Effector memory CD4-positive, alpha-beta T cell (primary cell): ENCODE measurements around the gene UNC93B1.

Experiments used
- DNase-seq, 3 donors: peaks; one replicate each; pipeline ENCODE4 v3.0.0-alpha.2; 2020
- H3K27ac ChIP-seq: 2 replicates; pipeline ENCODE4 v1.7.0; 2013; ENCODE audit warnings: mild to moderate bottlenecking, low read length, moderate library complexity; ENCODE audit not compliant: insufficient read depth, poor library complexity, severe bottlenecking
- H3K27me3 ChIP-seq: replicated peaks from 2 replicates; pipeline ENCODE4 v1.7.0; 2013; ENCODE audit warnings: mild to moderate bottlenecking, low read length; ENCODE audit not compliant: insufficient read depth, control insufficient read depth, poor library complexity, severe bottlenecking
- H3K36me3 ChIP-seq: 2 replicates; pipeline ENCODE4 v1.7.0; 2013; ENCODE audit warnings: mild to moderate bottlenecking, low read length, moderate library complexity; ENCODE audit not compliant: control insufficient read depth, insufficient read depth
- H3K4me1 ChIP-seq: 2 replicates; pipeline ENCODE4 v1.7.0; 2013; ENCODE audit warnings: low read length, mild to moderate bottlenecking; ENCODE audit not compliant: control insufficient read depth, insufficient read depth, poor library complexity, severe bottlenecking
- H3K4me3 ChIP-seq: 2 replicates; pipeline ENCODE4 v1.7.0; 2013; ENCODE audit warnings: low read length, low read depth, mild to moderate bottlenecking; ENCODE audit not compliant: insufficient read depth, poor library complexity, severe bottlenecking
- H3K9me3 ChIP-seq: 2 replicates; pipeline ENCODE4 v1.7.0; 2013; ENCODE audit warnings: mild to moderate bottlenecking, low read length, moderate library complexity; ENCODE audit not compliant: control insufficient read depth

UNC93B1 gene

GRCh38 chr11:68033708-68034045 lies 29.8 kb upstream of the UNC93B1 start:
- Histone ChIP-seq H3K4me1 (peaks cover 31% of the 10 kb centered on the region), H3K36me3 (peaks cover 16% of the 10 kb centered on the region), H3K4me3 (no peak overlapping the region), H3K9me3 (no peaks in the 10 kb centered on the region), H3K27ac (no peak overlapping the region), H3K27me3 (no peaks in the 10 kb centered on the region)
- DNase-seq, result no peak

- peaks cover 26% of the 10 kb centered on the region for H3K4me1 ChIP-seq
- no peak overlapping the region for H3K4me3 ChIP-seq
- H3K27ac ChIP-seq, result no peak overlapping the region
- DNase-seq, result no peak
- H3K9me3 ChIP-seq, result no peaks in the 10 kb centered on the region
- no peaks in the 10 kb centered on the region for H3K27me3 ChIP-seq
- peaks cover 16% of the 10 kb centered on the region for H3K36me3 ChIP-seq
Measured at GRCh38 chr11:68032997-68033707, 29.3 kb upstream of the UNC93B1 start.

GRCh38 chr11:68032003-68032402 lies 28.1 kb upstream of the UNC93B1 start:
- H3K4me1 ChIP-seq, result peaks cover 22% of the 10 kb centered on the region
- H3K27me3 ChIP-seq, result no peaks in the 10 kb centered on the region
- DNase-seq, result no peak
- no peak overlapping the region for H3K27ac ChIP-seq
- no peaks in the 10 kb centered on the region for H3K9me3 ChIP-seq
- H3K36me3 ChIP-seq, result peaks cover 16% of the 10 kb centered on the region
- no peak overlapping the region for H3K4me3 ChIP-seq

GRCh38 chr11:68031144-68031464 lies 27.2 kb upstream of the UNC93B1 start:
- H3K27me3 ChIP-seq, result no peaks in the 10 kb centered on the region
- peaks cover 13% of the 10 kb centered on the region for H3K4me1 ChIP-seq
- peak overlapping the region; percentile 74 for H3K4me3 ChIP-seq
- H3K9me3 ChIP-seq, result no peaks in the 10 kb centered on the region
- H3K27ac ChIP-seq, result peak overlapping the region; percentile 70
- no peak for DNase-seq
- peaks cover 16% of the 10 kb centered on the region for H3K36me3 ChIP-seq

- Histone ChIP-seq H3K4me3 (peak within 1 kb of the TSS; percentile 74), H3K27me3 (no peaks in the 10 kb centered on the region), H3K27ac (peak within 1 kb of the TSS; percentile 70), H3K4me1 (peaks cover 13% of the 10 kb centered on the region), H3K36me3 (peaks cover 16% of the 10 kb centered on the region), H3K9me3 (no peaks in the 10 kb centered on the region)
- peak; percentile 87 to 93 (median 93) for DNase-seq
Measured at GRCh38 chr11:68030318-68031143, 26.6 kb upstream of the UNC93B1 start, which contains the start of gene NDUFS8. TSS of gene NDUFS8 (plus strand) at chr11:68030681. CDS start at chr11:68032152, 1,471 bp downstream.

GRCh38 chr11:68028802-68029545 lies 25.1 kb upstream of the UNC93B1 start:
- DNase-seq, result no peak
- Histone ChIP-seq H3K9me3 (no peaks in the 10 kb centered on the region), H3K4me3 (no peak overlapping the region), H3K27ac (no peak overlapping the region), H3K36me3 (peaks cover 14% of the 10 kb centered on the region), H3K4me1 (peaks cover 13% of the 10 kb centered on the region), H3K27me3 (no peaks in the 10 kb centered on the region)

- Histone ChIP-seq H3K4me3 (no peak overlapping the region), H3K36me3 (peaks cover under 1% of the 10 kb centered on the region), H3K4me1 (peaks cover 13% of the 10 kb centered on the region), H3K9me3 (no peaks in the 10 kb centered on the region), H3K27me3 (no peaks in the 10 kb centered on the region), H3K27ac (no peak overlapping the region)
- DNase-seq, result no peak
Measured at GRCh38 chr11:68027667-68028066, 23.8 kb upstream of the UNC93B1 start.

- Histone ChIP-seq H3K4me3 (no peak overlapping the region), H3K27ac (no peak overlapping the region), H3K36me3 (no peaks in the 10 kb centered on the region), H3K9me3 (no peaks in the 10 kb centered on the region), H3K4me1 (peaks cover 8% of the 10 kb centered on the region), H3K27me3 (no peaks in the 10 kb centered on the region)
- no peak for DNase-seq
Measured at GRCh38 chr11:68026391-68027105, 22.7 kb upstream of the UNC93B1 start.

- H3K9me3 ChIP-seq, result no peaks in the 10 kb centered on the region
- no peaks in the 10 kb centered on the region for H3K27me3 ChIP-seq
- no peak for DNase-seq
- H3K36me3 ChIP-seq, result no peaks in the 10 kb centered on the region
- no peak overlapping the region for H3K4me3 ChIP-seq
- no peak overlapping the region for H3K27ac ChIP-seq
- H3K4me1 ChIP-seq, result peaks cover 5% of the 10 kb centered on the region
Measured at GRCh38 chr11:68025047-68025446, 21.1 kb upstream of the UNC93B1 start.
